Stimulated activated CD8-positive, alpha-beta memory T cell treated with anti-CD3 and anti-CD28 coated beads, Interleukin-12 subunit alpha, Interleukin-12 subunit beta, amount 100 ng/mL, for 1 hour (primary cell): ENCODE results near the gene DXO.
"Not testable (repeated sequence)": the region's sequence is repeated elsewhere in the genome, so short reads cannot be mapped to it uniquely, and the experiment has no call there.

ENCODE experiments used
- DNase-seq: peaks from one replicate; pipeline ENCODE4 v3.0.0-alpha.2; 2020; ENCODE audit warnings: low read depth

The DXO gene

DNA sequence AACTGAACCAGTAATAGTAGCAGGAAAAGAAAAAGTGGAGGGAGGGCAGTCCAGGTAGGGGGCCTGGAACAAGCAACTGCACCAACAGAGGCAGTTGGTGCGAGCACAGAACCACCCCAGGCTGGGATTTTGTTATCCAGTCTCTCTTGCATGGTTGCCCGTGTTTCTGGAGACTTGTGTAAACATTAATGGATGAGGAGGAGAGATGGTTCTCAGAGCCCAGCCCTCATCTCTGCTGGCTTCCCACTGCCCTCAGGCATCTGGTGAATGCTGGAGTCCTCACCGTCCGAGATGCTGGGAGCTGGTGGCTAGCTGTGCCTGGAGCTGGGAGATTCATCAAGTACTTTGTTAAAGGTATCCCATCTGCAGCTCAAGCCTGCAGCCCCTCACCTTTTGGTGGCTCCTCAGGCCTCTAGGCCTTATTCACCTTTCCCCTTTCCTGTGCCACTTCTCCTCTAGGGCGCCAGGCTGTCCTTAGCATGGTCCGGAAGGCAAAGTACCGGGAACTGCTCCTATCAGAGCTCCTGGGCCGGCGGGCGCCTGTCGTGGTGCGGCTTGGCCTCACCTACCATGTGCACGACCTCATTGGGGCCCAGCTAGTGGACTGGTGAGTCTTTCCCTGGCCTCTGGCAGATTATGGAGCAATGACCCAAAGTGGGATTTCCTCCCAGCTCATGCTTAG is 8.4 kb upstream of the DXO start:
- DNase-seq, result not testable (repeated sequence)

DNA sequence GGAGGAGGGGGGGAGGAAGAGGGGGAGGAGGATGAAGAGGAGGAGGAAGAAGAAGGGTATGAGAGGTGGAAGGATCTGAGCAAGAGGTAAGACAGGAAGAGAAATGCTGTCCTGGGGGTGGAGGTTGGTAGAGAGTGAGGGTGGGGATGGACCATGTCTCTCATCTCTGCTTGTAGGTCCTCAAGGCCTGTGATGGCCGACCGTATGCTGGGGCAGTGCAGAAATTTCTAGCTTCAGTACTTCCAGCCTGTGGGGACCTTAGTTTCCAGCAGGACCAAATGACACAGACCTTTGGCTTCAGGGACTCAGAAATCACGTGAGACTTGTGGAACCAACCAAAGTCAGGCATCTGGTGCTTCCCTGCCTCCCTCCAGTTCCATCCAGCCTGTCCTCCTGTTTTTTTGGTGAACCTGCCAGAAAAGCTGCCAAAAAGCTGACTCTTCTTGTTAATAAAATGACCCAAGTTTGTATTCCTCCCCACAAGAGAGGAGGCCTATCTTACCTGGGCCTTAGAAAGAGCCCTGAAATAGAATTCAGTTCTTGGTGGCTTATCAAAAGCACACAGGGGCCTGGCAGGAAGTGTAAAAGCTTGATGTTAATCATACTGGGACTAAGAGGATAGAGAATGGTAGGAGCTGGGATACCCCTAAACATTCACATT is 7.4 kb upstream of the DXO start:
- DNase-seq, result no peak

DNA sequence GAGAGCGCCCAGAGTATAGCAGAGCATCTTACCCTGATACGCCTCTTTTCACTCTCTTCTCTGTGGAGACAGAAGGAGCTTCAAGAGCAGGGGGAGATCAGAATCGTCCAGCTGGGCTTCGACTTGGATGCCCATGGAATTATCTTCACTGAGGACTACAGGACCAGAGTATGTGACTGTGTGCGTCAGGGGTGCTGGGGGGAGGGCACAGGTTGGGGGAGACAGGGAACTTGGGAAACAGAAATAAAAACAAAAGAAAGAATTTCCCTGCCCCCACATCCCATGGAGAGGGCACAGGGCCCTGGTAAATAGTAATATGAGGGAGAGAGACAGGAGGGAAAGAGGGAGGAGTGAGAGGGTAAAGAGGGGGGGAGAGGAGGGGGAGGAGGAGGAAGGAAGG is 6.9 kb upstream of the DXO start:
- DNase-seq, result no peak

DNA sequence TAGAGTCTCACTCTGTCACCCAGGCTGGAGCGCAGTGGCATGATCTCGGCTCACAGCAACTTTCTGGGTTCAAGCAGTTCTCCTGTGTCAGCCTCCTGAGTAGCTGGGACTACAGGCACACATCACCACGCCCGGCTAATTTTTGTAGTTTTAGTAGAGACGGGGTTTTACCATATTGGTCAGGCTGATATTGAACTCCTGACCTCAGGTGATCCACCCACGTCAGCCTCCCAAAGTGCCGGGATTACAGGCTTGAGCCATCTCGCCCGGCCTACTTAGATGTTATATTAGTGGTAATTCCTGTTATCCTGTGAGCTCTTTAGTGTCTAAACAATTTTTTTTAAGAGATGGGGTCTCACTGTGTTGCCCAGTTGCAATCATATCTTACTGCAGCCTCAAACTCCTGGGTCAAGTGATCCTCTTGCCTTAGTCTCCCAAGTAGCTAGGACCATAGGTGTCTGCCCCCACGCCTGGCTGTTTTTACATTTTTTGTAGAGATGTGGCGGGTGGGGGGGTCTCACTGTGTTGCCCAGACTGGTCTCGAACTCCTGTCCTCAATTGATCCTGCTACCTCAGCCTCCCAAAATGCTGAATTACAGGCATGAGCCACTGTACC is 6.0 kb upstream of the DXO start:
- DNase-seq, result no peak

DNA sequence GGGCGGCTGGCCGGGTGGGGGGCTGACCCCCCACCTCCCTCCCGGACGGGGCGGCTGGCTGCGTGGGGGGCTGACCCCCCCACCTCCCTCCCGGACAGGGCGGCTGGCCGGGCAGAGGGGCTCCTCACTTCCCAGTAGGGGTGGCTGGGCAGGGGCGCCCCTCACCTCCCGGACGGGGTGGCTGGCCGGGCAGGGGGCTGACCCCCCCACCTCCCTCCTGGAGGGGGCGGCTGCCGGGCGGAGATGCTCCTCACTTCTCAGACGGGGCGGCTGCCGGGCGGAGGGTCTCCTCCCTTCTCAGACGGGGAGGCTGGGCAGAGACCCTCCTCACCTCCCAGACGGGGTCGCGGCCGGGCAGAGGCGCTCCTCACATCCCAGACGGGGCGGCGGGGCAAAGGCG is 4.1 kb upstream of the DXO start:
- DNase-seq, result not testable (repeated sequence)

DNA sequence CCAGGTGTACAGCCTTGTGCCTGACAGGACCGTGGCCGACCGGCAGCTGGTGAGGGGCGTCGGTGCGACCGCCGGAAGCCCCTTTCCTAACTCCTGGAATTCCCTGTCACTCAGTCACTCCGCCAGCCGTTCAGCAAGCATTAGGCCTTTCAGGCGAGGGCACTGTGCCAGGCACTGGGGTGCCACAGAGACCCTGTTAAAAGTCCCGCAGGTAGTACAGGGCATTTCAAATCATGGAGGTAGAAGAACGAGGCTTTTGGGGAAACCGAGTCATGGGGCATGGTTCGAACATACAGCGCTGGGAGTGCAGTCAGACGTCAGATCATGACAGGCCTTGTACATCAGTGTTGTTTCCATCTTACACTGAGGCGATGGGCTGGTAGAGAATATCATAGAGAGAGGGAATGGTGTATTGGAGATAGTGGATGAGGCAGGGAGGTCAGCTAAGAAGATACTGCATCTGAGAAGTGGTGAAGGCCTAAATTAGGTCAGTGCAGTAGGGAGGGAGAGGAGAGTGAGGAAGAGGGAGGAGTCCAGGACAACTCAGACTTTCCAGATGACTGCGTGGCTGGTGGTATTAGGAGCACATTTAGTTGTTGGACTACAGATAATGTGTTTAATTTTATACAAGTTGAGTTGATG is 892 bp upstream of the DXO start:
- no peak for DNase-seq

DNA sequence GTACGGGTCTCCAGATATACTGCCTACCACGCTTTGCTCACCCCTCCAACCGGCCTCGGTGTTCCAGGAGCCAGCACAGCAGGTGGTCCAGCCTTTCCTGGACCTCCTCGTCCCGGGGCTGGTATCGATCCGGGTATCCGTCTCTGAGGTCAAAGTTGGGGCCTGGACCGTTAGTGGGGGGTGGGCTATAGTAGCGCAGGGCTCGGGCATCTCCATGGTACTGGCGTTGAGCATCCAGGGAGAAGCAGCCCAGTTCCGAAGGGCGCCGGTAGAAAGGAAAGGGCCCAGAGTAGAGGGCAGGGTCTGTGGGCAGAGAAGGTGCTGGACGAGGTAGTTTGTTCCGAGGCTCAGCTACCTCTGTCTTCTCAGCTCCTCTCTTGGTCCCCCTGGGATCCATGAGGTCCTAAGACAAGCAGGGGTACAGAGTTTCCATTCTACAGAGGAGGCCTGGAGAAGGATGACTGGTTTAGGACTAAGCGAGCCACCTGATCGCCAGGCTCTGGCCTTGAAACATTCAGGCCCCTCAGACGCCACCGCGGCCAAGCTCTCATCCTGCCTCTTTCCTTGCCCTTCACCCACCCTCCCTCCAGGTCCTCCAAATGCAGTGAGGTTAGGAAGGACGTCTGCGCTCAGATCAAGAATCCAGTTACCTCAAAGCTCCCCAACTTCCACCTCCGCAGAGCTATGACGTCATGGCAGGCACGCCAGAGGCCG is 502 bp downstream of the DXO start:
- DNase-seq, result no peak

DNA sequence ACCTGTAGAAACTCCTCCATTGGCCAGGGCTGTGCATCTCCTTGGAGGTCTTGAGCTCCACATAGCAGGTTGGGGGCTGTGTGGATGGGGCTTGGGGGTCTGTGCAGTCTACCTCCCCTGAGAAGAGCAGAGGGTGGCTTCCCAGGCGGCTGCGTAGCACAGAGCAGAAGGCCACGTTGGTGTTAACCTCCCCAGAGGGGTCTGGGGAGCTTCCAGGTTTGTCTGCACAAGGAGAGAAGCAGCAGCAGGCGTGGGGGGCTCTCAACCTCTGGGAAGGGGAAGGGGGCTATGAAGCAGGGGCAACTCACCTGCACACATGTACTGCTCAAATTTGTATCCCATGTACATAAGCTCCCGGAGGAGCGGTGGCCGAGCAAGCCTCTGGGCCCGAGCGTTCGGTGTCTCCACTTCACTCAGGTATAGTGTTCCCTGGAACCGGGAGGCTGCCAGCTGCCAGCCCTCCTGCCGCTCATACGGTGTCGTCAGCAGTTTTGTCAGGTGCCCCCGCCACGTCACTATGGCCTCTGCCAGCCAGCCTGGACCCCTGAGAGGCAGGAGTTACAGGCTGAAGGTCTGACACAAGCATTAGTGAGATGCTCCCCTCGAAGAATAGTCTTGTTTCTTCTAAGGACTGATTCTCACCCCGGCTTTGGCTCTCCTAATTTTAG is 1.2 kb downstream of the DXO start:
- DNase-seq, result no peak

DNA sequence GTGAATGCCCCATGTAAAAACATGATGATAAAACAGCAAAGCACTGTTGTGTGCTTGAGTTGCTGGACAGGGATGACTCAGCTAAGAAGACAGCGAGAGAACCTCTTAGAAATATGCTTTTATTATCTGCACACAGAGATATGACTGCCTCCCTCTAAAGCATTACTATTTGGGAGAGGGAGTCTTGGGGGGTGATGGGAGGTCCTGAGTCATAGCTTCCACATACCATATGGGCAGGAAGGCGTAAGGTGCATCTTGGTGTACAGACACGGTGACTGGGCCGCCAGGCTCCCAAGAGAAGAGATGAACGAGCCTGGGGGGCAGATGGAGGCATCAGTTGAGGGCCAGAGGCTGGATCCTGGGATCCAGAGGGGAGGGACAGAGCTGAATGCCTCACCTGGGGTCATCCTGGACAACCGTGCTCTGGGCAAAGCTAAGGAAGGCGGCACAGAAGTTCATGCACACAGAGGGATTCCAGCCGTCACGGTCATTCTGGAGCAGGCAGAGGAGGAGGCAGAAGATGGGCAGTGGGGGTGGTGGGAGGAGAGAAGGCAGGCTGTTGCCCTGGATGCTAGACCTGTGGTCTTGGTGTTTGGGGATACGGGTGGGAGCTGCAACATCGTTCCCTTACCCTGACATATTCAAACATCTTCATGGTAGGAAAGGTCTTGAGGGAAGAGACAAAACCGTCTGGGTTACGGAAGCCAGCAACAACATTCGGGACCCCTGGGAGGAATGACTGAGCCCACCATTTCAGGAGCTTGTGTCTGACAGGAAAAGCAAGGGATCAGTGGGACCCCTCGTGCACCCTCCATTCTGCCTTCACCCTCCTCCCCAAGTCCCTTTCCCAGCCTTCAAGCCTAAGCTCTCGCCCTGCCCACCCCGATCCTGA is 2.0 kb downstream of the DXO start:
- no peak for DNase-seq

DNA sequence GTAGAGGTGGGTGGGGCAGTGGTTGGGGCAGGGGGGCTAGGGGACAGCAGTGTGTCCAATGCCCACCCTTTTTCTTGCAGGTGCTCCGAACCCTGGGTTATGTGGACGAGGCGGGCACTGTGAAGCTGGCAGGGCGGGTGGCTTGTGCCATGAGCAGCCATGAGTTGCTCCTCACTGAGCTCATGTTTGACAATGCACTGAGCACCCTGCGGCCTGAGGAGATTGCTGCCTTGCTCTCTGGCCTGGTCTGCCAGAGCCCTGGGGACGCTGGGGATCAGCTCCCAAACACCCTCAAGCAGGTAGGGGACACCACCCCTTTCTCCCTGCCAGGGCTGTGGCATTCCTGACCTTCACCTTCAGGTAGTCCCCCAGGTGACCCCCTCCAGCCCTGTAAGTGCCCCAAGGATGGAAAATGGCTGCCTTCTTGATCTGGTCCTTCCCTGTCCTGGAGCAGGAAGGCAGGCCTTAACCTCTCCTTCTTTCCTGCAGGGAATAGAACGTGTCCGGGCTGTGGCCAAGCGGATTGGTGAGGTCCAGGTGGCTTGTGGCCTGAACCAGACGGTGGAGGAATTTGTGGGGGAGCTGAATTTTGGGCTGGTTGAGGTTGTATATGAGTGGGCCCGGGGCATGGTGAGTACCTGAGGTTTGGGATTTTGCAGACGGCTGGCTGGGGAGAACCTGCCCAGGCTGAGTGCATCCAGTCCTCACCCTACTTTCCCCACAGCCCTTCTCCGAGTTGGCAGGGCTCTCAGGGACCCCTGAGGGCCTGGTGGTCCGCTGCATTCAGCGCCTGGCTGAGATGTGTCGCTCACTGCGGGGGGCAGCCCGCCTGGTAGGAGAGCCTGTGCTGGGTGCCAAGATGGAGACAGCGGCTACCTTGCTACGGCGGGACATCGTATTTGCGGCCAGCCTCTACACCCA is 2.9 kb downstream of the DXO start:
- DNase-seq, result no peak

DNA sequence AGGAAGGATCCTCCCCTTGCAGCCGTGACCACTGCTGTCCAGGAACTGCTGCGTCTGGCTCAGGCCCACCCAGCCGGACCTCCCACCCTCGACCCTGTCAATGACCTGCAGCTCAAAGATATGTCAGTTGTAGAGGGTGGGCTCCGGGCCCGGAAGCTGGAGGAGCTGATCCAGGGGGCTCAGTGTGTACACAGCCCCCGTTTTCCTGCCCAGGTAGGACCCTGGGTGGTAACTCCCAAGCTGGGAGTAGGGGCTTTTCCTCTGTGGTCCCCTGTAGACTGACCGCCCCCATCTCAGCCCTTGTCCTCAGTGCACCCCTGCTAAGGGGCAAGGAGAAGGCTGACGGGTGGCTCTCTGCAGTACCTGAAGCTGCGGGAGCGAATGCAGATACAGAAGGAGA is 3.6 kb downstream of the DXO start:
- DNase-seq, result no peak

DNA sequence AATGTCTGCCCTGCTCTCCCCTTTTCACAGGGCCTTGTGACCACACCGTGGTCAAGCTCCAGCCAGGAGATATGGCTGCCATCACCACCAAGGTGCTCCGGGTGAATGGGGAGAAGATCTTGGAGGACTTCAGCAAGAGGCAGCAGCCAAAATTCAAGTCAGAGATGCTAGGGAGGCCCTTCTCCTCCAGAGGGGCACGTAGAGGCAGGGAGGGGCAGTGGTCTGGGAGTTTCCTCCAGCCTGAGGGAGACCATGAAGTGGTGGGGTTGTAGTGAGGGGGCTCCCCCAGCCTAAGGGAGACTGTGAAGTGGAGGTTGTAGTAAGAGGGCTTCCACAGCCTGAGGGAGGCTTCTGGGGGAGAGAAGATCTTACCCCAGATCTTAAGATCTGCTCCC is 4.0 kb downstream of the DXO start:
- no peak for DNase-seq

DNA sequence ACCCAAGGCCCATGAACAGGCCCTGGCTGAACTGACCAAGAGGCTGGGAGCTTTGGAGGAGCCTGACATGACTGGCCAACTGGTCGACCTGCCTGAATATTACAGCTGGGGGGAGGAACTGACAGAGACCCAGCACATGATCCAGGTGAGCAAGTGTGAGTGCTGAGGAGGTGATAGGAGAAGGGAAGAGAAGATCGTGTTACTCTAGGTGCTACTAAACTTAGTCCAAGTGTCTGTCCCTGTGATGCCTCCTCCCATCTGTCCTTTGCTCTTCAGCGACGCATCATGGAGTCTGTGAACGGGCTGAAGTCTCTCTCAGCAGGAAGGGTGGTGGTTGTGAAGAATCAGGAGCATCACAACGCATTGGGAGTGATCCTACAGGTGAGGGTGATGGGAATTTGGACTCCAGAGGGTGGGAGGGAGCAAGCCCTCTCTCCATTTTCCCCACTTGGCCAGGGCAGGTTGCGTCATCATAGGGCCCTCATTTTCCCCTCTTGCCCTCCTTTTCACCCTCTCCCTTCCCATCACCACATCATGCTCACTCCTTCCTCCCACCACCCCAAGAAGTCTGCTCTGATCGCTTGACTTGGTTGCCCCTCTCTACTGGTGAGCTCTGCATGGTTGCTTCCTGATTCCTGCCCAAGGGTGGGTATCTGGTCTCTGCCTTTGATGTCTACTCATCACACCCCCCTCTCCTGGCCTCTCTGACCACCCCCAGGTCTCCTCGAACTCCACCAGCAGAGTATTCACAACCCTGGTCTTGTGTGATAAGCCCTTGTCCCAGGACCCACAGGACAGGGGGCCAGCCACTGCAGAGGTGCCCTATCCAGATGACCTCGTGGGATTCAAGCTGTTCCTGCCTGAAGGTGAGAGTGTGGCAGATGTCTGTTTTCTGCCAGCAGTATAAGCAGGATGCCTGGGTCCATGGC is 4.7 kb downstream of the DXO start:
- DNase-seq, result no peak

DNA sequence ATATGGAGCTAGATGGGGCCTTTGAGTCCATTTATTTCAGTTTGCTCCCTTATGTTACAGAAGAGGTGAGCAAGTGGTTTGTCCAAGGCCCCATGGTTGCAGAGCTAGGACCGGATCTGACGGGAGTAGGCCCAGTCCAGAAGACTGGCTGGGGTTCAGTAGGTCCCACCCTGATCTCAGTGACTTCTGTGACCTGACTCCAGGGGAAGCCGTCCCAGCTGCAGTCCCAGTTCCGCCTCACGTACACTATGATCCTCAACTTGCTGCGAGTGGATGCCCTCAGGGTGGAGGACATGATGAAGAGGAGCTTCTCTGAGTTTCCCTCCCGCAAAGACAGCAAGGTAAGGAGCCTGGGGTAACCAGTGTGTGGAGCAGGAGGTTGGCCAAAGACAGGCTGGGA is 5.4 kb downstream of the DXO start:
- no peak for DNase-seq

DNA sequence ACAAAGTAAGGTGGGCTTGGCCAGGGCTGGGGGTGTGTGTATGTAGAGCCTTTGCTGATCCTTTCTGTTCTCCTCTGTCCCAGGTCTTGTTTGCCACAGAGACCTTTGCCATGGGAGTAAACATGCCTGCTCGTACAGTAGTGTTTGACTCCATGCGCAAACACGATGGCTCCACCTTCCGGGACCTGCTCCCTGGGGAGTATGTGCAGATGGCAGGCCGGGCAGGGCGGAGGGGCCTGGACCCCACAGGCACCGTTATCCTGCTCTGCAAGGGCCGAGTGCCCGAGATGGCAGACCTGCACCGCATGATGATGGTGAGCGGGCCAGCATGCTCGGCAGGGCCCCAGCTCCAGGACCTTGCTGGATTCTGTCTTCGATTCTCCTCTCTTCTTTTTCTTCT is 6.2 kb downstream of the DXO start:
- no peak for DNase-seq

DNA sequence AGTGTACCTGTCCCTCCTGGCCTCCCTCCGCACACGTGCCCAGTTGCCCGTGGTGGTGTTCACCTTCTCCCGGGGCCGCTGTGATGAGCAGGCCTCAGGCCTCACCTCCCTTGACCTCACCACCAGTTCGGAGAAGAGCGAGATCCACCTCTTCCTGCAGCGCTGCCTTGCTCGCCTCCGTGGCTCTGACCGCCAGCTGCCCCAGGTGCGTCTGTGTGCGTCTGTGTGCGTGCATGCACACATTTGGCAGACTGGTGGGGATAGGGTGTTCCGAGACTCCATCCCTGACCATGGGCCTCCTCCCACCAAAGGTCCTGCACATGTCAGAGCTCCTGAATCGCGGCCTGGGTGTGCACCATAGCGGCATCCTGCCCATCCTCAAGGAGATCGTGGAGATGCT is 8.0 kb downstream of the DXO start:
- no peak for DNase-seq

DNA sequence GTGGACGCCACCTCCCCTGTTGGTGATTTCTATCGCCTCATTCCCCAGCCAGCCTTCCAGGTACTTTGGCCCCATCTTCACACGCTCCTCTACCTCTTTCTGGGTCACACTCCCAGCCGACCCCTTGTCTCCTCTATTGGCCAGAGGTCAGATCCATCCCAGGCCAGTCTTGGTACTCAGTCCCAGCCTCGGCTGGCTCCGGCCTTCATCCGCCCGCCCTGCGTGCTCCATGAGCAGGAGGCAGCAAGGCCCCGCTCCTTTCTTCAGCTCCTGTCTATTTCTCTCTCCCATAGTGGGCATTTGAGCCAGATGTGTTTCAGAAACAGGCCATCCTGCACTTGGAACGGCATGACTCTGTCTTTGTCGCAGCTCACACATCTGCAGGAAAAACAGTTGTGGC is 10.3 kb downstream of the DXO start:
- DNase-seq, result no peak
